HepG2 (cell line): Measurements from ENCODE around the gene THADA. TPM values are rescaled to one million over a fixed set of nuclear protein-coding genes. Genes with fewer than 3 reads are reported as not detected.

Experiments
- ATF1 ChIP-seq: IDR thresholded peaks from 2 replicates; pipeline ENCODE4 v1.6.1; 2016; ENCODE audit warnings: mild to moderate bottlenecking, control low read depth
- E2F5 ChIP-seq: sonication (generic); formaldehyde crosslinking; conservative IDR thresholded peaks from 2 replicates; pipeline ENCODE4 v1.4.0; 2020; ENCODE audit warnings: missing genetic modification reagents
- FIP1L1 ChIP-seq: fragments of 200-400 bp; formaldehyde crosslinking; IDR thresholded peaks from 2 replicates; pipeline ENCODE4 v1.6.1; 2018; ENCODE audit warnings: low read depth, mild to moderate bottlenecking, low read length, moderate library complexity, borderline replicate concordance; ENCODE audit not compliant: insufficient read depth
- FOSL2 ChIP-seq: sonication (generic); formaldehyde crosslinking; IDR thresholded peaks from 2 replicates; pipeline ENCODE4 v1.4.0; 2020; ENCODE audit warnings: missing genetic modification reagents
- FOXA3 ChIP-seq: IDR thresholded peaks from 2 replicates; pipeline ENCODE4 v1.6.1; 2016; ENCODE audit warnings: missing genetic modification reagents, missing compliant biosample characterization
- FOXP4 ChIP-seq: sonication (generic); formaldehyde crosslinking; IDR thresholded peaks from 2 replicates; pipeline ENCODE4 v1.4.0; 2020; ENCODE audit warnings: missing genetic modification reagents
- IKZF1 ChIP-seq: fragments of 450-650 bp; IDR thresholded peaks from 2 replicates; pipeline ENCODE4 v1.7.1; 2016
- ISL2 ChIP-seq: sonication (generic); formaldehyde crosslinking; IDR thresholded peaks from 2 replicates; pipeline ENCODE4 v1.5.0; 2020; ENCODE audit warnings: missing genetic modification reagents
- NFE2L1 ChIP-seq: sonication (generic); formaldehyde crosslinking; IDR thresholded peaks from 2 replicates; pipeline ENCODE4 v1.4.0; 2020; ENCODE audit warnings: missing genetic modification reagents, mild to moderate bottlenecking, borderline replicate concordance
- NFRKB ChIP-seq: fragments of 450-650 bp; IDR thresholded peaks from 2 replicates; pipeline ENCODE4 v1.6.1; 2017
- PPARG ChIP-seq: conservative IDR thresholded peaks from 2 replicates; pipeline ENCODE4 v1.6.1; 2016; ENCODE audit warnings: missing biosample characterization, missing genetic modification reagents
- TARDBP ChIP-seq: sonication (generic); formaldehyde crosslinking; IDR thresholded peaks from 2 replicates; pipeline ENCODE4 v1.8.0; 2022; ENCODE audit warnings: mild to moderate bottlenecking, missing genetic modification reagents
- TOPORS ChIP-seq: sonication (generic); formaldehyde crosslinking; IDR thresholded peaks from 2 replicates; pipeline ENCODE4 v1.8.0; 2023; ENCODE audit warnings: mild to moderate bottlenecking, missing genetic modification reagents
- YEATS4 ChIP-seq: sonication (generic); formaldehyde crosslinking; IDR thresholded peaks from 2 replicates; pipeline ENCODE4 v1.4.0; 2020; ENCODE audit warnings: missing genetic modification reagents, borderline replicate concordance
- ZGPAT ChIP-seq: IDR thresholded peaks from 2 replicates; pipeline ENCODE4 v1.6.1; 2016; ENCODE audit warnings: mild to moderate bottlenecking
- ZMYM4 ChIP-seq: sonication (generic); formaldehyde crosslinking; IDR thresholded peaks from 2 replicates; pipeline ENCODE4 v1.8.1; 2023; ENCODE audit warnings: mild to moderate bottlenecking, missing genetic modification reagents
- ZNF10 ChIP-seq: sonication (generic); formaldehyde crosslinking; IDR thresholded peaks from 2 replicates; pipeline ENCODE4 v1.4.0; 2020; ENCODE audit warnings: mild to moderate bottlenecking, low read depth, missing genetic modification reagents, borderline replicate concordance
- ZNF275 ChIP-seq: sonication (generic); formaldehyde crosslinking; IDR thresholded peaks from 2 replicates; pipeline ENCODE4 v1.8.0; 2022; ENCODE audit warnings: missing genetic modification reagents, mild to moderate bottlenecking, inconsistent platforms, borderline replicate concordance
- ZNF414 ChIP-seq: sonication (generic); formaldehyde crosslinking; IDR thresholded peaks from 2 replicates; pipeline ENCODE4 v1.5.0; 2020; ENCODE audit warnings: missing genetic modification reagents
- ZNF746 ChIP-seq: sonication (generic); formaldehyde crosslinking; IDR thresholded peaks from 2 replicates; pipeline ENCODE4 v1.8.0; 2022; ENCODE audit warnings: mild to moderate bottlenecking, missing genetic modification reagents
- ZNF747 ChIP-seq: sonication (generic); formaldehyde crosslinking; IDR thresholded peaks from 2 replicates; pipeline ENCODE4 v1.8.1; 2023; ENCODE audit warnings: missing genetic modification reagents, mild to moderate bottlenecking, borderline replicate concordance
- ZNF780A ChIP-seq: sonication (generic); formaldehyde crosslinking; IDR thresholded peaks from 2 replicates; pipeline ENCODE4 v1.8.0; 2022; ENCODE audit warnings: mild to moderate bottlenecking, missing genetic modification reagents, moderate library complexity
- ZNF839 ChIP-seq: sonication (generic); formaldehyde crosslinking; IDR thresholded peaks from 2 replicates; pipeline ENCODE4 v1.4.0; 2020; ENCODE audit warnings: missing genetic modification reagents, mild to moderate bottlenecking, borderline replicate concordance
- ZNF883 ChIP-seq: sonication (generic); formaldehyde crosslinking; IDR thresholded peaks from 2 replicates; pipeline ENCODE4 v1.5.1; 2020; ENCODE audit warnings: mild to moderate bottlenecking, missing genetic modification reagents; ENCODE audit errors: not compliant biosample characterization
- ZSCAN30 ChIP-seq: sonication (generic); formaldehyde crosslinking; IDR thresholded peaks from 2 replicates; pipeline ENCODE4 v1.5.0; 2020; ENCODE audit warnings: mild to moderate bottlenecking, missing genetic modification reagents
- polyA plus RNA-seq, 8 experiments: library from polyadenylated mRNA; depleted of rRNA in 3 of 8; stranded (reverse) in 7 of 8; unstranded in 1 of 8; fragments of >200 nt; fragmentation: Illumina TruSeq in 4 of 8; extraction: Trizol in 4 of 8; gene quantifications; 2 replicates each; pipeline versions ENCODE4 v1.2.1 to v1.2.3, GENCODE V29; 2011 to 2016; ENCODE audit warnings: low read depth in 4 of 8, missing spikeins in 1 of 8, mixed read lengths in 1 of 8; ENCODE audit not compliant: insufficient read depth in 1 of 8
- total RNA-seq, 5 experiments: library from RNA; depleted of rRNA; stranded (reverse); fragments of >200 nt; fragmentation: Illumina TruSeq; extraction: Trizol; gene quantifications; 2 replicates each; pipeline ENCODE4 v1.2.3, GENCODE V29; 2016; ENCODE audit warnings: low read depth in 1 of 5

Gene THADA
- total and polyA plus RNA-seq, 2 of the 13 experiments (the other 11 are each of a cell fraction or from before 2014, with no cell fraction given): 12.7 to 21.7 TPM

- TF ChIP-seq ZSCAN30 (CRISPR knock-in tag): no peak
- TF ChIP-seq TARDBP (CRISPR knock-in tag): peak; percentile 64; the same call in 1 of the 2 replicates
- TF ChIP-seq E2F5 (CRISPR knock-in tag): no peak
- TF ChIP-seq ZNF883 (CRISPR knock-in tag): peak; percentile 84
- TF ChIP-seq FOSL2 (CRISPR knock-in tag): no peak
- TF ChIP-seq IKZF1: no peak
- TF ChIP-seq PPARG: no peak
- peak; percentile 90; the same call in 1 of the 2 replicates for TF ChIP-seq FIP1L1
- TF ChIP-seq ISL2 (CRISPR knock-in tag): no peak
- TF ChIP-seq YEATS4 (CRISPR knock-in tag): no peak
- TF ChIP-seq ZNF747 (CRISPR knock-in tag): no peak
- TF ChIP-seq ZNF414: no peak; the same call in 1 of the 2 replicates
- TF ChIP-seq ZNF780A: peak; percentile 31; the same call in 1 of the 2 replicates
- no peak for TF ChIP-seq NFE2L1 (CRISPR knock-in tag)
- TF ChIP-seq ZNF746 (CRISPR knock-in tag): no peak
- TF ChIP-seq FOXA3 (CRISPR knock-in tag): no peak
- TF ChIP-seq ZGPAT: peak; percentile 33; the same call in 1 of the 2 replicates
- TF ChIP-seq NFRKB: no peak
- no peak for TF ChIP-seq ATF1 (CRISPR knock-in tag)
- TF ChIP-seq TOPORS: peak; percentile 90
- TF ChIP-seq ZNF839: no peak
- no peak; the same call in 1 of the 2 replicates for TF ChIP-seq FOXP4 (CRISPR knock-in tag)
- no peak for TF ChIP-seq ZNF10
- peak; percentile 21; the same call in 1 of the 2 replicates for TF ChIP-seq ZNF275
- TF ChIP-seq ZMYM4 (CRISPR knock-in tag): no peak
These were observed 370.6 kb downstream of the THADA start (continued) for GRCh38 chr2:43225093-43225787.
